Aorta (tissue), 5 donors: ENCODE data around the gene CHMP4A. TPM values are rescaled to one million over a fixed set of nuclear protein-coding genes. Genes with fewer than 3 reads are reported as not detected.

Source experiments
- ATAC-seq: fragments of 200-7000 bp; cut with Tn5 transposase; one replicate; pipeline ENCODE4 v1.9.1; 2022; ENCODE audit warnings: moderate library complexity; ENCODE audit not compliant: low FRiP score
- DNase-seq, 2 donors: peaks; one replicate each; pipeline ENCODE4 v3.0.0-alpha.2; 2020
- H3K27ac ChIP-seq, 2 donors: one replicate each; pipeline ENCODE4 v1.5.1; 2013; ENCODE audit warnings: low read length in 2 of 2, mild to moderate bottlenecking in 2 of 2, moderate library complexity in 2 of 2, control low read depth in 1 of 2, inconsistent platforms in 1 of 2, low read depth in 1 of 2
- H3K27me3 ChIP-seq, 2 donors: one replicate each; pipeline ENCODE4 v1.6.1; 2013; ENCODE audit warnings: control low read depth in 1 of 2, low read length in 1 of 2, mild to moderate bottlenecking in 1 of 2, moderate library complexity in 1 of 2; ENCODE audit not compliant: insufficient read depth in 2 of 2, control insufficient read depth in 1 of 2
- H3K36me3 ChIP-seq, 2 donors: one replicate each; pipeline ENCODE4 v1.6.1; 2013; ENCODE audit warnings: control low read depth in 1 of 2, low read length in 1 of 2, mild to moderate bottlenecking in 1 of 2; ENCODE audit not compliant: insufficient read depth in 2 of 2, control insufficient read depth in 1 of 2
- H3K4me1 ChIP-seq, 2 donors: one replicate each; pipeline ENCODE4 v1.6.1; 2013; ENCODE audit warnings: low read length in 2 of 2, control low read depth in 1 of 2, mild to moderate bottlenecking in 1 of 2, moderate library complexity in 1 of 2; ENCODE audit not compliant: insufficient read depth in 2 of 2, control insufficient read depth in 1 of 2
- H3K4me3 ChIP-seq, 2 donors: one replicate each; pipeline ENCODE4 v1.5.1; 2013; ENCODE audit warnings: low read length in 2 of 2, control low read depth in 1 of 2, mild to moderate bottlenecking in 1 of 2
- H3K9me3 ChIP-seq: one replicate; pipeline ENCODE4 v1.6.1; 2013; ENCODE audit warnings: mild to moderate bottlenecking, low read length; ENCODE audit not compliant: control insufficient read depth
- WGBS, 2 donors: extraction: QIAGEN DNeasy Blood & Tissue Kit; methylation state at CpG; one replicate each; pipeline ENCODE4 v1.1.7; 2013; 5-methylcytosine and 5-hydroxymethylcytosine counted together
- intact Hi-C, 2 donors: fragments of 100-400 bp; cut with DNase I; formaldehyde crosslinking; loops; one replicate each; pipeline versions ENCODE4 v1.14.2 to v1.15.0; 2022
- polyA plus RNA-seq, 2 donors: library from polyadenylated mRNA; stranded (reverse); fragments of 200-250 nt; gene quantifications; one replicate each; pipeline ENCODE4 v1.2.3, GENCODE V29; 2013
- total RNA-seq, 2 donors: library from RNA; stranded (reverse); fragmentation: NEBNext Ultra II Directional; extraction: Animal tissue kit (Norgen Biotek cat#: 25700); gene quantifications; one replicate each; pipeline ENCODE4 v1.2.1, GENCODE V29; 2021
- donor health status: healthy with polysubstance abuse.
- donor health status: Bipolar disorder and iron deficiency.
- donor health status: DM: no; HTN: no; CAD: no.
- donor health status: DM: no; HTN: no; CAD: no.
- donor health status: DM: yes; HTN: yes; CAD: no.

The CHMP4A gene
- total and polyA plus RNA-seq, 4 donors, result 38.3 to 179 (median 88.1) TPM

DNA sequence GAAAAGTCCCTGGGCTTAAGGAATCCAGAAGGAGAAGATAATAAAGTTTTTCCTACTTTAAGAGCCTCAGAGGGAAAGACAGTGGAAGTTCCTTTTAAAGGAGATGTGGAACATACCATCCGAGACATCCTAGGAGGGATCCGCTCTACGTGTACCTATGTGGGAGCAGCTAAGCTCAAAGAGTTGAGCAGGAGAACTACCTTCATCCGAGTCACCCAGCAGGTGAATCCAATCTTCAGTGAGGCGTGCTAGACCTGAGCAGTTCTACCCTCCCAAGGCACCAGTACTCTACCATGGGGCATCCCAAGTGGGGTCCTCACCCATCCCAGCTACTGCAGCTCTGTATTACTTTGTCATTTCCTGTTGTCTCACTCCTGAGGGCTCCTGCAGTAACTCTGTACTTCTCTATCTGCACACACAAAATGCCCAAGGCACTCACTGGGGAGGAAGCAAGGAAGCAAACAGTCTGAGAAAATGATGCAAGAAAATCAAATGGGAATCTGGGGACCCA is 25.3 kb upstream of the CHMP4A start:
- intact Hi-C loops, result loop anchor here in 1 of 2 donors (5.0 kb wide), 1 partner anchor 194 kb away; no protein-coding TSS in a partner anchor
- H3K27ac ChIP-seq, result no peak overlapping the region
- no peaks in the 10 kb centered on the region for H3K9me3 ChIP-seq
- ATAC-seq (no peak), DNase-seq (no peak)
- H3K36me3 ChIP-seq, result peaks cover 0 to 7% of the 10 kb centered on the region in 2 donors
- 75 to 87% methylated on average over 5 of the region's 5 CpGs for WGBS, 2 donors
- no peak overlapping the region for H3K4me3 ChIP-seq
- H3K4me1 ChIP-seq, result peaks cover under 1 to 3% of the 10 kb centered on the region in 2 donors
- H3K27me3 ChIP-seq, result no peaks in the 10 kb centered on the region

GRCh38 chr14:24238123-24238522 is 24.8 kb upstream of the CHMP4A start:
- no peak for ATAC-seq
- no peak for DNase-seq
- H3K27ac ChIP-seq, result no peak overlapping the region
- intact Hi-C loops, result loop anchor here in 1 of 2 donors (5.0 kb wide), 1 partner anchor 194 kb away; no protein-coding TSS in a partner anchor
- peaks cover 0 to 7% of the 10 kb centered on the region in 2 donors for H3K36me3 ChIP-seq
- H3K27me3 ChIP-seq, result no peaks in the 10 kb centered on the region
- H3K9me3 ChIP-seq, result no peaks in the 10 kb centered on the region
- H3K4me3 ChIP-seq, result no peak overlapping the region
- WGBS, 2 donors, result 76% methylated on average over 5 of the region's 5 CpGs
- H3K4me1 ChIP-seq, result peaks cover 3% of the 10 kb centered on the region in 2 donors

- no peak for ATAC-seq
- peaks cover 3% of the 10 kb centered on the region in 2 donors for H3K4me1 ChIP-seq
- H3K27ac ChIP-seq, result no peak overlapping the region
Observed at GRCh38 chr14:24237463-24237955, 24.2 kb upstream of the CHMP4A start.

GRCh38 chr14:24236689-24237462 is 23.6 kb upstream of the CHMP4A start:
- DNase-seq (no peak), ATAC-seq (no peak)
- H3K9me3 ChIP-seq, result no peaks in the 10 kb centered on the region
- H3K4me3 ChIP-seq, result no peak overlapping the region
- intact Hi-C loops, result loop anchor here in 1 of 2 donors (5.0 kb wide), 1 partner anchor 195 kb away; no protein-coding TSS in a partner anchor
- peaks cover 3% of the 10 kb centered on the region in 2 donors for H3K4me1 ChIP-seq
- no peak overlapping the region for H3K27ac ChIP-seq
- peaks cover 0 to 7% of the 10 kb centered on the region in 2 donors for H3K36me3 ChIP-seq
- WGBS, 2 donors, result 88 to 92% methylated on average over 6 of the region's 6 CpGs
- H3K27me3 ChIP-seq, result no peaks in the 10 kb centered on the region

More at GRCh38 chr14:24237463-24237955, 24.2 kb upstream of the CHMP4A start:
- H3K9me3 ChIP-seq, result no peaks in the 10 kb centered on the region
- intact Hi-C loops, result loop anchor here in 1 of 2 donors (5.0 kb wide), 1 partner anchor 195 kb away; no protein-coding TSS in a partner anchor
- H3K27me3 ChIP-seq, result no peaks in the 10 kb centered on the region
- no peak overlapping the region for H3K4me3 ChIP-seq
- no peak for DNase-seq
- H3K36me3 ChIP-seq, result peaks cover 0 to 7% of the 10 kb centered on the region in 2 donors
- 88 to 91% methylated on average over 2 of the region's 2 CpGs for WGBS, 2 donors

DNA sequence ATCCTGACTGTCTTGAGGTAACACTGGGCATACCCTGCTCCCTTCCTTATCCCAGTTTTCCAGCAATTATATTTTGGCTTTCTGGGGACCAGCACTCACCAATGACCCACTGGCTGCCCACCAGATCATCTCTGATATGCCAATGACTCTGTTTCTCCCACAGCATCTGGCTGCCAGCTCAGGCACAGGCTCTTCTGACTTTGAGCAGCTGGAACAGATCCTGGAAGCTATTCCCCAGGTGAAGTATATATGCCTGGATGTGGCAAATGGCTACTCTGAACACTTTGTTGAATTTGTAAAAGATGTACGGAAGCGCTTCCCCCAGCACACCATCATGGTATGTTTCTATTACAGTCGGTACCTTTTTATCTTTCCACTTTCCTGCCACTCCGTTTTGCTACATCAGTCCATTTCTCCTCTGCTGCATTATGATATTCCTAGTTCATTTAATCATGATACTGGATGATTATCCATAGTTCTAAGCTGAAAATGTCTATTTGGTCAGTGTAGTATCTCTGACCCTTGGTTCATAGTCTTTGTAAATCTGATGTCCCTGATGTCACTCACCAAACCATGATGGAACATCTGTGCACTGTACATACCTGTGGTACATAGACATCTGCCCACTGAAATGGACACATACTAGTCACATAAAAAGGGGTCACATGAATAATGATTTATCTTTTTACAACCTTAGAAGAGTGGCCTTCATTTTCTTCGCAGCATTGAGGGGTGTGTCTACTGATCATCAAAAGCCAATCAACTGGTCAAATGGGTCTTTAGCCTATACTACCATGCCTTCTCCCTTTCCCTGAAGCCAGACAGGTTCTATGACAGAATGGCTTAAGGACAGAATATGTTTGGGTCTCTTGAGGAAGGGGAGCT is 22.8 kb upstream of the CHMP4A start:
- ATAC-seq, result no peak
- no peaks in the 10 kb centered on the region for H3K27me3 ChIP-seq
- peak overlapping the region in 1 of 2 donors; percentile 12 for H3K27ac ChIP-seq
- H3K4me1 ChIP-seq, result peaks cover 1 to 3% of the 10 kb centered on the region in 2 donors
- 86 to 91% methylated on average over 5 of the region's 5 CpGs for WGBS, 2 donors
- DNase-seq, result no peak
- H3K4me3 ChIP-seq, result no peak overlapping the region
- H3K36me3 ChIP-seq, result peaks cover 0 to 7% of the 10 kb centered on the region in 2 donors
- intact Hi-C loops, result loop anchor here in 1 of 2 donors (5.0 kb wide), 1 partner anchor 196 kb away; no protein-coding TSS in a partner anchor
- H3K9me3 ChIP-seq, result no peaks in the 10 kb centered on the region

- Histone ChIP-seq H3K4me1 (peaks cover 0 to 3% of the 10 kb centered on the region in 2 donors), H3K4me3 (no peak overlapping the region), H3K9me3 (no peaks in the 10 kb centered on the region), H3K36me3 (peaks cover 0 to 4% of the 10 kb centered on the region in 2 donors), H3K27me3 (no peaks in the 10 kb centered on the region), H3K27ac (no peak overlapping the region)
- intact Hi-C loops, result loop anchor here in 1 of 2 donors (5.0 kb wide), 2 partner anchors 37 to 198 kb away; partner anchors contain the start of gene TM9SF1
- 80 to 83% methylated on average over 3 of the region's 3 CpGs for WGBS, 2 donors
- DNase-seq, result no peak
- ATAC-seq, result no peak
Observed at GRCh38 chr14:24234095-24235005, 21.1 kb upstream of the CHMP4A start.

DNA sequence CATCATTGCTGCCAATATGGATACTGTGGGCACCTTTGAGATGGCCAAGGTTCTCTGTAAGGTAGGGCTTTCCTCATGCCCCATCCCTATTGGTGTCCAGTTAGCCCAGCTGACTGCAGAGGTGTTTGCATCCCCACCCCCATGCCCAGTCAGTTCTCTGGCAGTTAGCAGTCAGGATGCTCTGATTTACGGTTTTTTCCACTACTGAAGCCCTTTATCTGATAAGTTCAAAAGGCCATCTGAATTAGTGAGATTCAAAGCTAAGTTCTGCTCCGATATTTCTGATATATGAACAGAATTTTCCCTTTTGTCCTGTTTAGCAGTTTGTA is 20.2 kb upstream of the CHMP4A start:
- Histone ChIP-seq H3K36me3 (peaks cover 0 to 4% of the 10 kb centered on the region in 2 donors), H3K4me1 (peaks cover 0 to 3% of the 10 kb centered on the region in 2 donors), H3K27ac (peak overlapping the region in 1 of 2 donors; percentile 93), H3K4me3 (peak overlapping the region; percentile 43 to 60), H3K9me3 (no peaks in the 10 kb centered on the region), H3K27me3 (no peaks in the 10 kb centered on the region)
- DNase-seq (no peak), ATAC-seq (no peak)
- WGBS, 2 donors, result 71 to 73% methylated on average over 2 of the region's 2 CpGs
- intact Hi-C loops, result loop anchor here in 1 of 2 donors (5.0 kb wide), 1 partner anchor 36 kb away; the partner anchor contains the start of gene TM9SF1
